T-helper 17 cell (primary cell): ENCODE measurements around the gene GFRA1. TPM values are rescaled to one million over a fixed set of nuclear protein-coding genes. Genes with fewer than 3 reads are reported as not detected.

ENCODE experiments used
- ATAC-seq: fragments of 150-1000 bp; cut with Tn5 transposase; 2 replicates; pipeline ENCODE4 v1.10.0; 2021; ENCODE audit warnings: mild to moderate bottlenecking, moderate library complexity
- DNase-seq, 3 donors: peaks; one replicate each; pipeline versions ENCODE4 v3.0.0 to v3.0.0-alpha.2; 2020 to 2021
- H3K9me3 ChIP-seq: one replicate; pipeline ENCODE4 v1.7.0; 2013; ENCODE audit warnings: low read length, mild to moderate bottlenecking; ENCODE audit not compliant: control insufficient read depth, poor library complexity, severe bottlenecking
- H3K27ac Mint-ChIP-seq: one replicate; pipeline ENCODE4 v1.8.0; 2022; ENCODE audit warnings: mild to moderate bottlenecking, moderate library complexity, mixed read lengths
- H3K27me3 Mint-ChIP-seq: one replicate; pipeline ENCODE4 v1.8.0; 2022; ENCODE audit warnings: mixed read lengths
- H3K36me3 Mint-ChIP-seq: one replicate; pipeline ENCODE4 v1.8.0; 2022; ENCODE audit warnings: low read depth, mixed read lengths
- H3K4me1 Mint-ChIP-seq: one replicate; pipeline ENCODE4 v1.8.0; 2022; ENCODE audit warnings: mild to moderate bottlenecking, mixed read lengths
- H3K4me3 Mint-ChIP-seq: one replicate; pipeline ENCODE4 v1.8.0; 2022; ENCODE audit warnings: mild to moderate bottlenecking, moderate library complexity, mixed read lengths
- total RNA-seq, 4 donors: library from RNA in 2 of 4; stranded (reverse) in 2 of 4; gene quantifications; one replicate each; pipeline ENCODE4 v1.2.3 and lab custom pipeline; 2022 to 2026

The GFRA1 gene
- total RNA-seq, 2 donors from 2014 or later = not detected

DNA sequence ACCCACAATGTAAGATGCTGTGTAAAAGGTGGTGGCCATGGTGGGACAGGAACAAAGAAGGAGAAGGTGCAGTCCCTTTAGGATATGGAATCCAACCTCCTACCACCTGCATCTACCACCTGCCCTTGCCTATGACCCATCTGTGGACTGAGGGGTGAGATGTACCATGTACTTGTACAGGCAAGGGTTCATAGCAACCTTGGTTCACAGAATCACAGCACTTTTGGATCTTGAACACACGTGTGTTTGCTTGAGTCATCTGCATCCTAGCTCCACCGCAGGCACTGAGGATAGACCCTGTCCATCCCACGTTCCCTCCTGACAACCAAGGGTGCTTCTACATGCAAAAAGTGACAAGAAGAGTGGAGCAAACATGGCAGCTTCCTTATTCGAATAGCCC, 162.3 kb downstream of the GFRA1 start:
- DNase-seq = no peak
- ATAC-seq = no peak
- no peak overlapping the region for H3K27ac Mint-ChIP-seq
- no peaks in the 10 kb centered on the region for H3K9me3 ChIP-seq
- no peaks in the 10 kb centered on the region for H3K4me1 Mint-ChIP-seq
- no peaks in the 10 kb centered on the region for H3K36me3 Mint-ChIP-seq
- no peak overlapping the region for H3K4me3 Mint-ChIP-seq
- H3K27me3 Mint-ChIP-seq = no peaks in the 10 kb centered on the region

DNA sequence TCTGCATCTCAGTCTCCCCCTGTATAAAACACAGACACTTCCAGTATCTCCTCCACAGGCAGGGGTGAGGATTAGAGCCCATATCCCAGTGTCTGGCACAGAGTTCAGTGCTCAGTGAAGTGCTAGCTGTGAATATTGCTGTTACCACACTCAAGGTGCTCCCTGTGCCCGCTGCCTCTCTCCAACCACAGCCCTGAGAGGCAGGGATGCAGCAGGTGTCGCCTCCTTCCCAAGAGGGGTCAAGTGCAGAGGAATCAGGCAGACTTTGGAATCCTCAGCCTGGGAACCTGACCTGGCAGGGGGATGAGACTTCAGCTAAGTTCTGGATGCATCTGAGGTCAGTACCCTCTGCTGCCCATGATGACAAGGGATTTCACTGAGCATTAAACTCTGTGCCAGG, 163.1 kb downstream of the GFRA1 start:
- no peaks in the 10 kb centered on the region for H3K9me3 ChIP-seq
- H3K36me3 Mint-ChIP-seq = no peaks in the 10 kb centered on the region
- no peak overlapping the region for H3K4me3 Mint-ChIP-seq
- no peak overlapping the region for H3K27ac Mint-ChIP-seq
- H3K27me3 Mint-ChIP-seq = no peaks in the 10 kb centered on the region
- no peak for DNase-seq
- H3K4me1 Mint-ChIP-seq = no peaks in the 10 kb centered on the region
- ATAC-seq = no peak

DNA sequence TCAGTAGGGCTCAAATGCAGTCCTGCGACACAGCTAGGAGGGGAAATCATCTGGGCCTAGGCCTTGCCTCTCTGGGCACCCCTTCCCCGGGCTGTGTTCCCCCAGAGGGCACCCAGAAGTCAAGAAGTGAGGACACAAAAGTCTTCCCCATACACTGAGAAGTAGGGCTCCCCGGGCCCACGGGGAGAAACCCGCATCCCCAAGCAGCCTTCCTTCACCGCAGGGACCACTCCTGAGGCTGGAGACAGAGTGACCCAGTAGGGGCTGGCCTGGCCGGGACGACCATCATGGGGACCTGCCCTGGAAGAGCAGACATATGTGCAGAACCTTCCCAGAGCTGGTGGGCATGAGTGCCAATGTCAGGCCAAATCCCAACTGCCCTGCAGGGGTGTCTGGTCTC, 163.5 kb downstream of the GFRA1 start:
- Mint-ChIP-seq H3K27ac (no peak overlapping the region), H3K36me3 (no peaks in the 10 kb centered on the region), H3K4me1 (no peaks in the 10 kb centered on the region), H3K4me3 (no peak overlapping the region), H3K27me3 (no peaks in the 10 kb centered on the region)
- no peaks in the 10 kb centered on the region for H3K9me3 ChIP-seq
- ATAC-seq = no peak
- no peak for DNase-seq

DNA sequence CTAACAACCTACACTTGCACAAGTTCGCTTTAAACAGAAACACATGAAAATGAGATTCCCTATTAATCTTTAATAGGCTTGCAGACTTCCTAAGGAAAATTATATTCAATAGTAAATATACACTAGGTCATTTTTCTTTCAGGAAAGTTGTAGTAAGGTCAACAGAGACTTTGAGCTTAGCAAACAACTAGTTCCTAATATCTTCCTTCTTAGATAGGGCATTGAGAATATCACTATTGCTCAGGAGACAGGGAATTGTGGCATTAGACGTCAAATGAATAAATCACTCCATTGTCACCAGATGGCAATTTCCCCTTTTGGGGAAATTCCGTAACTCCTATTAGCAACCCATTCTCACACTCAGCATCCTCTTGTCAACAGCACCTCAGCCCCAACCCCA, 164.9 kb downstream of the GFRA1 start:
- H3K27me3 Mint-ChIP-seq = no peaks in the 10 kb centered on the region
- H3K4me3 Mint-ChIP-seq = no peak overlapping the region
- DNase-seq (no peak), ATAC-seq (no peak)
- H3K9me3 ChIP-seq = no peaks in the 10 kb centered on the region
- no peaks in the 10 kb centered on the region for H3K4me1 Mint-ChIP-seq
- H3K27ac Mint-ChIP-seq = no peak overlapping the region
- no peaks in the 10 kb centered on the region for H3K36me3 Mint-ChIP-seq

DNA sequence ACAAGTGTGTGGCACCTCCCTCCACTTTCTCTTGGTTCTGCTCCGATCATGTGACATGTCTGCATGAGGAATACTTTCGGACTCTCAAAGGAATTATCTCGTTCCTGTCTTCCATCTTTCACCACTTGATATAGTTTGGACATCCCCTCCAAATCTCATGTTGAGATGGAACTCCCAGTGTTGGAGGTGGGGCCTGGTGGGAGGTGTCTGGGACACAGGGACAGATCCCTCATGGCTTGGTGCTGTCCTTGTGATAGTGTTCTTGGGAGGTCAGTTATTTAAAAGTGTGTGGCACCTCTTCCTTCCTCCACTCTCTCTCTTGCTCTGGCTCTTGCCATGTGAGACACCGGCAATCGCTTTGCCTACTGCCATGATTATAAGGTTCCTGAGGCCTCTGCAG, 166.4 kb downstream of the GFRA1 start:
- Mint-ChIP-seq H3K27ac (no peak overlapping the region), H3K36me3 (no peaks in the 10 kb centered on the region), H3K4me1 (no peaks in the 10 kb centered on the region), H3K4me3 (no peak overlapping the region), H3K27me3 (no peaks in the 10 kb centered on the region)
- no peak for DNase-seq
- H3K9me3 ChIP-seq = no peaks in the 10 kb centered on the region
- ATAC-seq = no peak

DNA sequence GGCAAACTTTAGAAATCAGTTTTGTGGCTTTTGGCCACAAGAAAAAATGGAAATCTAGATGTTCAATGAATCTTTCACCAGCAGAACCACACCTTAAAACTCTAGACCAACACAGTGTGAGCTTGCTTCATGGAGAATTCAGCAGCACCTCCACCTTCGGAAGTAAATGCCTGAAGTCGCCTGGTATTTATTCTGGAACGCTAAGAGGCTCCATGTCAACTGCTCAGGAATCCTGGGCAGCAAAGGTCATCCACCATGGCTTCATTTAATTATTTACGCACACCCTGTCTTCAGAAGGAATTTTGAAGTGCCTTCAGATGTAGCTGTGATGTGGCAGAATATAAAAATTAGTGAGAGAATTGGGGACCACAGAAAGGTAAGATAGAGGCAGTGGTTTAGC, 167.7 kb downstream of the GFRA1 start:
- Mint-ChIP-seq H3K36me3 (no peaks in the 10 kb centered on the region), H3K4me3 (no peak overlapping the region), H3K4me1 (no peaks in the 10 kb centered on the region), H3K27me3 (no peaks in the 10 kb centered on the region), H3K27ac (no peak overlapping the region)
- H3K9me3 ChIP-seq = no peaks in the 10 kb centered on the region
- DNase-seq = no peak
- no peak for ATAC-seq

DNA sequence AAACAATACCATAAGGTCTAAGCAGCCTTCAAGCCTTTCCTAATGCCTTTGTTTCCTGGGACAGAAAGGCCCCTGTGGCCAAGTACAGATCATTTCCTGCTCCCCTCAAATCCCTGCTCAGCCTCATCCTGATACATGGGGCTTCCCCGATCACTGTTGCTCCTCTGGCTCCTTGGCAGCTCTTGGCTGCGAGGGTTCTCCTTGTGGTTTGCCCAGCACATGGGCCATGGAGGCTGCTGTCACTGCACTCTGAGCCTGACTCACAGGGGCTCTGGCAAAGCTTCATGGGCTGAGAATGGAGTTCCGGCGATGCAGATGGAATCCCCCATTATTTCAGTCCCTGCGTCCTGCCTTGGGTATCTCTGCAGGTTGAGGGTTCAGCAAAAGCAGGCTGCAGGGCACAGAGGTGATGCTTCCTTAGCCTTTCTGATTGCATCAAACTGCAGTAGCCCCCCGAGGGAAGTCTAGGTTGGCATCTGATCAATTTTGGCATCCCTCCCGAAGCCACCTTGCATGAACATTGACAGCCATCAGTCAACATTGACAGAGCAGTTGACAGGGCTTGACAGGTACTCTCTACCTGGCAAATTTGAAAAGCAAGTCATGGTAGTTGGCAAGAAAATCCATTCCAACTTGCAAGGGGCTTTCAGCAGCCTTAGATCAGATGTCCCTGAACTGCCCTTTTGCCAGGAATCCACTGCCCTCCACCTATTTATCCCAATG, 168.6 kb downstream of the GFRA1 start:
- ATAC-seq (no peak), DNase-seq (no peak)
- Mint-ChIP-seq H3K27me3 (no peaks in the 10 kb centered on the region), H3K36me3 (no peaks in the 10 kb centered on the region), H3K4me1 (no peaks in the 10 kb centered on the region), H3K4me3 (no peak overlapping the region), H3K27ac (no peak overlapping the region)
- no peaks in the 10 kb centered on the region for H3K9me3 ChIP-seq

DNA sequence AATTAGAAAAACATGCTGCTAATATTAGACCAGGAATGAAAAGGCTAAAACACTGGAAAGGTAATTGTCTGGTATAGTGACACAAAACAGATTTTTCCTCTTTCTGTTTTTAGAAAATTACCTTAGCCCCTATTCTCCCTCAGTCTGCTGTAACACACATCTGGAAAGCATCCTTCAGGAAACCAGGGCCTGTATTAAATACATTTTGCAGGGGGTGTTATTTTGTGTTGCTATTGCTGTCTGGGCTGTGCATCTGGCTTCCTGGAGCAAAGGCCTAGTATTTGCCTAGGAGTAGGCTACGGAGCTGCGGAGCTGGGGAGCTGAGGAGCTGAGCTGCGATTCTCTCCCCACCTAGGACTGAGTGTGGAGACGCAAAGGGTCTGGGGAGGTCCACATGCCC, 169.3 kb downstream of the GFRA1 start:
- Mint-ChIP-seq H3K27me3 (no peaks in the 10 kb centered on the region), H3K4me1 (no peaks in the 10 kb centered on the region), H3K36me3 (no peaks in the 10 kb centered on the region), H3K27ac (no peak overlapping the region), H3K4me3 (no peak overlapping the region)
- no peaks in the 10 kb centered on the region for H3K9me3 ChIP-seq
- ATAC-seq (no peak), DNase-seq (no peak)

DNA sequence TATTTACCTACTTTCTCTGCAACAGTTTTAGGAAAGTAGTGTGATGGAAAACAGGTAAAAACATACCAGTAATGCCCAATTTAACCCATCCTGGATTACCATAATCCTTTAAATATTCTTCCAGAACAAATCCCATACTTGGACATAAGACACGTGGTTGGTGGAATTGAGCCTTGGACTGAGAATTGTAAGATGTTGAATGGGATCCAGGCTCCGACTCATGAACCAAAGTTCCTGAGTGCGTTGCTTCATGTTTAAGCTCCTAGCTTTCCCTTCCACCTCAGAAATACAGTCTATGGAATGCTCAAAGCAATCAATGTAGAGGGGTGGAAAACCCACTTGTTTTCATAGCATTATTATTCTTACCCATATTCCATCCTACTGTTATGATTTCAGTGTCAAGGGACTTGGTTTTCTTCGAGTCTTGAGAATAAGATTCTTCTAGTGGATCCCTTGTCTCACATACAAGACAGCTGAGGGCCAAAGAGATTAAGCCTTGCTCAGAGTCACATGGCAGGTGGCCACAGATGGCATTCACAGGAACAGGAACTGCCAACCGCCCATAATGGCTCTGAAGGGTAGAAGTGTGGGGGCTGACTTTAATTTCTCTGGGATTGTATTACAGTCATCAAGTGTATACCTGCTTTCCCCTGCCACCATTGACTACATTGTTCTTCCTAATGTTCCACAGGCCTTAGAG, 171.2 kb downstream of the GFRA1 start:
- no peak overlapping the region for H3K4me3 Mint-ChIP-seq
- no peak for DNase-seq
- no peaks in the 10 kb centered on the region for H3K27me3 Mint-ChIP-seq
- no peak for ATAC-seq
- H3K9me3 ChIP-seq = no peaks in the 10 kb centered on the region
- H3K36me3 Mint-ChIP-seq = no peaks in the 10 kb centered on the region
- no peaks in the 10 kb centered on the region for H3K4me1 Mint-ChIP-seq
- H3K27ac Mint-ChIP-seq = no peak overlapping the region

DNA sequence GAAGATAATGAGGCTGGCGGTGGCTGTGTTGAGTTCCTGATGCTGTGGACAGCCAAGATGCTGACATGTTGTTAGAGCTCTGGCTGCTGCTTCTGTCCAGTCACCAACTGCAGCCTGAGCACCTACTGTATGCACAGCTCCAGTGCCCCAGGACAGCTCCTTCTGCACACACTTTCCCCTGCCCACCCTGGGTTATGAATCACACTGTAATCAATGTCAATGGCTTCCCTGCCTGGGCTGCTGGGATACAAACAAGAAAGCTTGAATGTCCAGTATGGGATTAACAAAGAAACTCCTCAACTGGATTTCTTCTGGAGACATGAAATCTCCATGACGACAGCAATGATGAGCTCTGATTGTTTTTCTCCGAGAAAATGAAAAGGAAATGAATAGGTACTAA, 172.0 kb downstream of the GFRA1 start:
- no peak overlapping the region for H3K27ac Mint-ChIP-seq
- ATAC-seq (no peak), DNase-seq (no peak)
- no peaks in the 10 kb centered on the region for H3K36me3 Mint-ChIP-seq
- no peaks in the 10 kb centered on the region for H3K27me3 Mint-ChIP-seq
- H3K4me3 Mint-ChIP-seq = no peak overlapping the region
- no peaks in the 10 kb centered on the region for H3K9me3 ChIP-seq
- H3K4me1 Mint-ChIP-seq = no peaks in the 10 kb centered on the region

DNA sequence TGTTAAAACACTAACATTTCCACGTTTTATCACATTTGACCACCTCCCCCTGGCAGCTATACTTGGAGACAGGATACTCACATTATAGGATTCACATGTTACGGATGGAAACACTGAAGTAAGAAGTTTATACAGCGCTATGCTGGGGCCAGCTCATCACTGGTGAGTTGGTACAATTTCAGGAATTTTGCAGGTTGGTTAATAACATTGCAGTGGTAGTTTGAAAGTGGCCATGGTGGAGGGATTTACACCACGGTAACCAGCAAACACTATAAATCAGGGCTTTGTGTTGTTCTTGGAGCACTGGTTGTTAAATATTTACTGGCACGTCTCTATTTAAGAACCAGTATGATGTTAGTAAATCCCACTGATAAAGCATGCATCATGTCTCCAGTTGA, 174.0 kb downstream of the GFRA1 start:
- no peaks in the 10 kb centered on the region for H3K36me3 Mint-ChIP-seq
- ATAC-seq (no peak), DNase-seq (no peak)
- no peaks in the 10 kb centered on the region for H3K9me3 ChIP-seq
- H3K4me1 Mint-ChIP-seq = no peaks in the 10 kb centered on the region
- no peak overlapping the region for H3K27ac Mint-ChIP-seq
- no peaks in the 10 kb centered on the region for H3K27me3 Mint-ChIP-seq
- H3K4me3 Mint-ChIP-seq = no peak overlapping the region

DNA sequence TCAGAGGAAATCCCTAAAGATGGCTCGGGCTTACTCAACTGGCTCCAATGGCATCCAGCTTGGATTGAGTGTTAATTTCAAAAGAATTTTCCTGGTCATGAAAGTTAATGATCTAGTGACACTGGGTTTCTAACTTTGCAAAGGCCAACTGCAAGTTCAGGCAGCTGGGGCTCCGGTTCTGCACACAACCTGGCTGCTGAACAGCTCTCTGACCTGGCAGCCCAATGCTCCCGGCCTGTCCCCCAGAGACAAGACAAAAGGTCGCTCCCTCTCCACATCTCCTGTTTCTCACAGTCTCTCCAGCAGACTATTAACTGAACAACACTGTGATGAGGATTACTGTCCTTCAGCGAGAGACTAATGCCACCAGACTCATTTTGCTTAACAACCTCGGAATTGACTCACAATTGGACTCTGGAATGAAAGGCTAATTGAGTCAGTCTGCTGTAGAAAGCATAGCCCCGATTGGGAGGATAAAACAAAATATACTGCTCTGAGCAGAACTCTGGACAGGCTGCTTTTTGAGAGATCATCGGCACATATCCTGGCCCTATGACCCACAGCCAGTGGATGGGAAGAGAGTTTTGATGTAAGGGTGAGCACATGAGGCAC, 174.5 kb downstream of the GFRA1 start:
- Mint-ChIP-seq H3K4me1 (no peaks in the 10 kb centered on the region), H3K36me3 (no peaks in the 10 kb centered on the region), H3K4me3 (no peak overlapping the region), H3K27me3 (no peaks in the 10 kb centered on the region), H3K27ac (no peak overlapping the region)
- H3K9me3 ChIP-seq = no peaks in the 10 kb centered on the region
- DNase-seq = no peak
- ATAC-seq = no peak

DNA sequence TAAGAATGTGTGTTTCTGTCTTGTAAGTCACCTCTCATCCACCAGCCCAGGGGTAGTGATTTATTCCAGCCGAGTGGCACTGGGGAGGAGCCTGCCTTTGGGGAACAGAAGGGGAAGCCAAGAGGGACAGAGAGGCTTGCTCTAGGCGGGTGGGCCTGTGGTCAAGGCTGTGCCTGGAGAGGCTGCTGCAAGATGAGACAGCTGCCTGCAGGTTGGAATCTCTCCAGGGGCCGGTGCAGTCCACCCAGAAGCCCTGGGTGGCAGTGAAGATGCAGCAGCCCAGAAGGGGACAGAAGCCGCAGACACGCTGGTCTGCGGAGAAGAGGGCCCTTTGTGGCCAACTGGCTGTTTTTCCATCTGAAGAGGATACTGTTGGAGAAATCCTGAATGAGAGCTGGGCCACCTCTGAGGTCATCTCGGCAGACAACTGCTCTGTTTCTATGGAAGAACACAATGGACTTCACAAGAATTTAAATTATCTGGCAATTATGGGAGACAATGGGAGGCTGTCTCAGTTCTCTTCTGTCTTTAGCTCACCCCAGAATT, 175.7 kb downstream of the GFRA1 start:
- ATAC-seq (no peak), DNase-seq (no peak)
- no peaks in the 10 kb centered on the region for H3K9me3 ChIP-seq
- Mint-ChIP-seq H3K27me3 (no peaks in the 10 kb centered on the region), H3K4me1 (no peaks in the 10 kb centered on the region), H3K27ac (no peak overlapping the region), H3K4me3 (no peak overlapping the region), H3K36me3 (no peaks in the 10 kb centered on the region)
